ENCODE results near the gene MGP.

MGP gene

DNA sequence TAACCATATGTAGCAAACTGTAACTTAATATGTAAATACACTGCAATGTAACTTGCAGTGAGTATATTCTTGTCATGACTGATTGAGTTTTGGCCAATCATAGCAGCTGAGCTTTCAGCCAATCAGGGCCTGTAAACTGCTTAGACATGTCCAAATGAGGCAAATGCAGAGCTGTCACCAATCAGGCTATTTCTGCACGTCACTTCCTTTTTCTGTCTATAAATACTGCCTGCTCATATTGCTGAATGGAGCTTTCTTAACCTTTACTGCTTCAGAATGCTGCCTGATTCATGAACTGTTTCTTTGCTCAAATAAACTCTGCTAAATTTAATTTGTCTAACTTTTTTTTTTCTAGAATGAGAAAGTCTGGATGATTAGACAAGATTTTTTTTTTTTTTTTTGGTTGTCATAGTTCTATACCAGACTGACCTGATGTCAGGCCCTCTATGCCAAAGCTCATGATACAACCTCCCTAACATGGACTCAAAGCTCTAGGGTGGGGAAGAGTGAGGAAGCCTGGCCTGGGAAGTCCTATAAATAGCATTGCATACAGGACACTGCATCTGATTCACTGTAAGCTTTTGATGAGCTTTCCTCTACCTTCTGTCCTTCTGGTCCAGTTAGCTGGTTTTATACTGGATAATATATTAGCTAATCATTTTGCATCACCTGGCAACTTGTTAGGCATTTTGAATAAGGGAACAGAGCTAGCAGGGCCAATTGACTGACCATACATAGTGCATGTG is 12.0 kb downstream of the MGP start:
- no peak for DNase-seq (ENCODE audit: low read depth, low spot score)
- no peak overlapping the region for H3K4me3 ChIP-seq (ENCODE audit: low read length)

DNA sequence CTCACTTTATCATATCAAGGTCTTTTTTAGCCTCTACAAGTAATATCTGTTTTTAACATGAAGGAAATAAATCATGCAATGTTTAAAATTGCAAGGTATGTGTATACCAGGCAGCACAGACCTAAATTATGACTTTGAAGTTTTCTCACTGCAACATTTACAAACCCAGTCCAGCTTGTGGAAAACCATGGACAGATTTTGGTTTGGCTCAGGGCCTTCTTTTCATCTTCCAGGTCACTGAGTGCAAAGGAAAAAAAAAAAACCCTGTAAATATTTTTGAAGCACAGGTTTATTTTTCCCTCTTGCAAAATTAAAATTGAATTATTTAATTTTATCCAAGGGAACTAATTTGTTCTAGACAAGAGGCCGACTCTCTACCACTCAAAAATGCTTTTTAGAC is 13.8 kb downstream of the MGP start:
- no peak overlapping the region for H3K4me3 ChIP-seq (ENCODE audit: low read length)
- DNase-seq (ENCODE audit: low read depth, low spot score), result no peak

DNA sequence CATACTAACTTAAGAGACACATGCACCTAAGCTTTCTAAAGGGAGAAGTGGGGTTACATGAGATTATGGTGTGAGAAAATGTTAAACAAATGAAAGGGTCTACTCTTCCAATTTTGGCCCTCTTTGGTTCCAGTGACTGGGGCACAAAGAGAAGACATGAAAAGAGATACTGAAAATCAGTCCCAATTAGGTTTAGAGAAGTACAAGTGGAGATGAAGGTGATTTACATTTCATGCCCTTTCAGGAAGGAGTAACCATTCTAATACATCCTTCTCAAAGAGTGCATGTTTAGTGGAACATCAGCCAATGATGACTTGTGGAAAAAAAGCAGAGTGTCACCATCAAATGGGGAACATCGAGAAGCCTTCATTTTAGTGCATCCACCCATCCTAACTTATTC is 14.4 kb downstream of the MGP start:
- no peak overlapping the region for H3K4me3 ChIP-seq (ENCODE audit: low read length)
- no peak for DNase-seq (ENCODE audit: low read depth, low spot score)

DNA sequence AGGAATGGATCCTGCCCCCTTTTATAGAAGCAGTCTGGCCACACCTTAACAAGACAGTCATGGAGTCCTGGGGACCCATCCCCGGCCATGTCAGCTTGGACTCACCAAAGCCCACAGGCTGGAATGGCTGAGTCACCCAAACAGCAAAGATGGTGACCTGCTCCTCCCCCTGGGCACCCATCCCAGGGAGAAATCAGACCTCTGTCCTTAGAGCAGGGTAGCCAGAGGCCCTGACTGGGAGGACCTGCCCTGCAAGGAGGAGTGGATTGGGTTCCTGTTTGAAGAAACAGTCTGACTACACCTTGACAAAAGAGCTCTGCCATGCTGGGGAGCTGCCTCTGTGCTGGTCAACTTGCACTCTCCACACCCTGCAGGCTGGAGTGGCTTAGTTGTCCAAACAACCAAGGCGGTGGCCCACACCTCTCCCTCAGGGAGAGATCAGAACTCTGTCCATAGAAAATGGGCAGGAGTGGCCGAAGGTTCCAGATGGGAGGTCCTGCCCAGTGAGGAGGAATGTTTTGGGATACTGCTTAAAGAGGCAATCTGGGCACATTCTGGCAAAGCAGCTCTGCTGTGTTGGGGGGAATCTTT is 16.6 kb downstream of the MGP start:
- no peak overlapping the region for H3K4me3 ChIP-seq (ENCODE audit: low read length)
- DNase-seq (ENCODE audit: low read depth, low spot score), result no peak

DNA sequence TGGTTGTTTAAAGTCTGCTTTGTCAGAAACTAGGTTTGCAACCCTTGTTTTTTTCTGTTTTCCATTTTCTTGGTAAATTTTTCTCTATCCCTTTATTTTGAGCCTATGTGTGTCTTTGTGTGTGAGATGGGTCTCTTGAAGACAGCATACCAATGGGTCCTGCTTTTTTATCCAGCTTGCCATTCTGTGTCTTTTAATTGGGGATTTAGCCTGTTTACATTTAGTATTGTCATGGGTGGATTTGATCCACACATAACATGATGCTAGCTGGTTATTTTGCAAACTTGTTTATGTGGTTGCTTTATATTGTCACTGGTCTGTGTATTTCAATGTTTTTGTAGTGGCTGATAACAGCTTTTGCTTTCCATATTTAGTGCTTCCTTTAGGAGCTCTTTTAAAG is 25.2 kb downstream of the MGP start:
- DNase-seq (ENCODE audit: low read depth, low spot score), result no peak
- no peak overlapping the region for H3K4me3 ChIP-seq (ENCODE audit: low read length)

DNA sequence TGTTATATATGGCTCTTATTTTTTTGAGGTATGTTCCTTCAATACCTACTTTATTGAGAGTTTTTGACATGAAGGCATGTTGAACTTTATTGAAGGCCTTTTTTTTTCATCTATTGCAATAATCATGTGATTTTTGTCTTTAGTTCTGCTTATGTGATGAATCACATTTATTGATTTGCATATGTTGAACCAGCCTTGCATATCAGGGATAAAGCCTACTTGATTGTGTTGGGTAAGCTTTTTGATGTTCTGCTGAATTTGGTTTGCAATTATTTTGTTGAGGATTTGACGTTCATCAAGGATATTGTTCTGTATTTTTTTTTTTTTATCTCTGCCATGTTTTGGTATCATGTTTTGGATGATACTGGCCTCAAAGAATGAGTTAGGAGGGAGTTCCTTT is 27.1 kb downstream of the MGP start:
- DNase-seq (ENCODE audit: low read depth, low spot score), result no peak
- no peak overlapping the region for H3K4me3 ChIP-seq (ENCODE audit: low read length)

DNA sequence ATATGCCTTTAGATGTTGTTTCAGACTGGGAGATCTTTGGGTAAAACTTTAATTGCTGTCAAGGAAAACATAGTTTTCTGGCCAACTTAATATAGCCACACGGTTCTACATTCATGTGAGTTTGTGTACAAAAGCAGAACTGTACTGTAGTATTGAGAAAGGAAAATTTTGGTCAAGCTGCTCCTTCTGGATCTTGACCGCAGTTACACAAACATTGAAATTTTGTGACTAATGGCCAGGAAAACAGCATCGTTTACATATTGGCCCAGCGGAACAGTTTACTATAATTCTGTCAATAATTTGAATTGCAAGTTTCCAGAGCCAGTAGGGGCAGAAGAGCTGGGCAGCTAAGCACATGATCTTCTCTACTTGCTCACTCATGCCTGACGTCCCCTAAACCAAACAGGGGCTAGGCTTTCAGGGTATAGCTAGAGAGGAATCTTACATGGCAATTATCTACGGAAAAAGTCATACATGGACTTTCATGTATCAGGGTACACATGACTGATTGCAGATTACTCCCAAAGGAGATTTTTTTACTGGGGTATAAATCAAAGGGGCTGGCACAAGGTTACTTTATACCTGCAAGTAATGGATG is 31.0 kb downstream of the MGP start:
- no peak for DNase-seq (ENCODE audit: low read depth, low spot score)
- H3K4me3 ChIP-seq (ENCODE audit: low read length), result no peak overlapping the region

DNA sequence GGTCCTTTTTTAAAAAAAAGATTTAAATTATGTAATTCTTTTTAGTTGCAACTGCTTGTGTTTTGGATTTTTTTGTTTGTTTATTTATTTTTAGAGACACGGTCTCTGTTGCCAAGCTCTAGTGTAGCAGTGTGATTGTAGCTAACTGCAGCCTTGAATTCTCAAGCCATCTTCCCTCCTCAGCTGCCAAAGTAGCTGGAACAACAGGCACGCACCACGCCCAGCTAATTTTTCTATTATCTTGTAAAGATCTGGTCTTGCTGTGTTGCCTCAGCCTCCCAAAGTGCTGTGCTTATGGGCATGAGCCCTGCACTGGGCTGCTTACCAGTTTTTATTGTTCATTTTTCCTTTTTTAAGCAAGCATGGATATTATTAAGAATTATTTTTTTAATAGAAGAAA is 31.7 kb downstream of the MGP start:
- DNase-seq (ENCODE audit: low read depth, low spot score), result no peak
- H3K4me3 ChIP-seq (ENCODE audit: low read length), result no peak overlapping the region

DNA sequence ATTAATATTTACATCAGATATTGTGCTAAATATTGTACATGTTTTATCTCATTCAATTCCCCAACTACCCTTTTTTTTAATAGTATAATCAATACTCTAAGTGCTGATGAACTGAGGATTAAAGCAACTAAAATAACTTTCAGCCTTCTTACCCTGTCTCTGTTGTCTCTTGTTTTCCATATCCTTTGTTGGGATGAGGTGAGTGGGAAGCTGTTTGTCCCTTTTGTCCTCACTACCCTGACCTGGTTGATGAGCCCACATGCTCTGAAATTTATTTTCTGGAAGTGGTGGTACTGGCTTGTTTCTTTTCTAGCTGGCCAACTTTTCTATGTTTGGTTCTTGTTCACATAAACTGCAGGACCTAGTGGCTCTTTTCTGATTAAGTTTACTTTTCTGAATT is 32.8 kb downstream of the MGP start:
- DNase-seq (ENCODE audit: low read depth, low spot score), result no peak
- H3K4me3 ChIP-seq (ENCODE audit: low read length), result no peak overlapping the region

DNA sequence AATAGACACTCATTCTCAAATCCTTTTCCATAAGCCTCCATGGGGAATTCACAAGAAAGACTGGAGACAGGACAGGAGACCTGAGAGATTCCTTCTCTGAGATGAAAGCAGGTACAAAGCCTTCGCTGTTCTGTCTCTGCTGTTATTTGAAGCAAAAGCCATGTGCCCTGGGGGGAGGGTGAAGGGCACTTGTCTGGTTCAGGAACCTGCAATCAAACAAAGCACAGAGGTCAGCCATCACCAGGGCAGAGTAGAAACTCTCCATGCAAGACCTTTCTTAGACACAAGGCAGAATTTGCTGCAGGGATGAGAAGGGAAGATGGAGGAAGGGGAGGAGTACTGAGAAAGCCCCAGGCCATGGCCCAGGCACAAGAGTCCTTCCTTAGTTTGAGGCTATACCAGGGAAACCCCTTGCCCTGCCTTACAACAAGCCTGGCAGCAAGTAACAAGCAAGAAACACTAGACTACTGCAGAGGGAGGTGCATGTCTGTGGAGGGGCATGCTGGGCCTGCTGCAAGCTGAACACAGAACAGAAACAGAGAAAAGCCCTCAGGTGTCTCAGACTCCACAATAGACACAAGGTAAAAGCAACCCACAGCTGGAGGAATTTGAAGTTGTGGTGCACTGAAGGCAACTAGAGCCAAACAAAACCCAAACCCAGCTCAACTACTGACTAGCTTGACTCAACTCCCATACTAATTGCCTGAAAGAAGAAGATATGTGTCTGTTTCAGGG is 34.6 kb downstream of the MGP start:
- DNase-seq (ENCODE audit: low read depth, low spot score), result no peak
- no peak overlapping the region for H3K4me3 ChIP-seq (ENCODE audit: low read length)

DNA sequence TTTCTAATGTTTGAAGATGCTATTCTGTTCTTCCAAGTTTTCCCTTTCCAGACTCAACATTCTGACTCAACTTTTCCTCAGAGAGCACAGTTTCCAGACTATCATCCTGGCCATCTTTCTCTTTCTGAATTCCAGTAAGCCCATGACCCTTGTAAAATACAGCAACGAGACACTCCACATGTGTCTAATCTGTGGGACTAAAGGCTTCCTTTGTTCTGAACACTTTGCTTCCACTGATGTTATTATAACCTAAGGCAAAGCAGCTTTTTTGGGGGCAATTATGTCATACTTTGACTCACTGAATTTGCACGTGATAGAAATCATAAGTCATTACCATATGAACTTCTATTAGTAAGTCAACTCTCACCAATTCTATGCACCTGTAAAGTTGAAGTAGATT is 36.0 kb downstream of the MGP start:
- no peak overlapping the region for H3K4me3 ChIP-seq (ENCODE audit: low read length)
- DNase-seq (ENCODE audit: low read depth, low spot score), result no peak

DNA sequence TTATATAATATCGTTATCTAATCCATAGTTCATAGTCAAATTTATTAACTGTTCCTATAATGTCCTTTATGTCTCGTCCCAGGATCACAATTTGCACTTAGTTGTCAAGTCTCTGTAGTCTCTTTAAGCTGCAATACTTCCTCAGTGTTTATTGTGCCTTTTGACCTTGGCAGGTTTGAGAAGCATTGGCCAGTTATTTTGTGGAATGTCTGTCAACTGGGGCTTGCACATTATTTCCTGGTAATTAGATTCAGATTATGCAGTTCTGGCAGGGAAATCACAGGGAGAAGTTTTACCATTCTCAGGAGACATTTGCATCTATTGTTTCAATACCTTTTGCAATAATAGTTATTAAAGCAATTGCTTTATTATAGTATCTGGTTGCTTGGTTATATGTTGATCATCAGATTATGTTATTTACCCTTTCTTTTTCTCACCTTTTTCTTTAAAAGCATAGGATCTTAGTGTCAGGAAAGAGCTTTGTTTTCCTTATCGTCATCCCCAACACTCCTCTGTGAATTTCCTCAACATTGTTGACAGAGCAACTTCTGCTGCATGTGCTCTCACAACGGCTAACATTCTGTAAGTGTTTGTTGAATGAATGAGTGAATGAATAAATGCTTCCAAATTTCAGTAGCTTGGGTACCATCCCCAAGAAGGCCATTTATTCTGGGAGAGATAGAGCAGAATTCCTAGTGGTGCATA is 38.6 kb downstream of the MGP start:
- no peak for DNase-seq (ENCODE audit: low read depth, low spot score)
- H3K4me3 ChIP-seq (ENCODE audit: low read length), result no peak overlapping the region

DNA sequence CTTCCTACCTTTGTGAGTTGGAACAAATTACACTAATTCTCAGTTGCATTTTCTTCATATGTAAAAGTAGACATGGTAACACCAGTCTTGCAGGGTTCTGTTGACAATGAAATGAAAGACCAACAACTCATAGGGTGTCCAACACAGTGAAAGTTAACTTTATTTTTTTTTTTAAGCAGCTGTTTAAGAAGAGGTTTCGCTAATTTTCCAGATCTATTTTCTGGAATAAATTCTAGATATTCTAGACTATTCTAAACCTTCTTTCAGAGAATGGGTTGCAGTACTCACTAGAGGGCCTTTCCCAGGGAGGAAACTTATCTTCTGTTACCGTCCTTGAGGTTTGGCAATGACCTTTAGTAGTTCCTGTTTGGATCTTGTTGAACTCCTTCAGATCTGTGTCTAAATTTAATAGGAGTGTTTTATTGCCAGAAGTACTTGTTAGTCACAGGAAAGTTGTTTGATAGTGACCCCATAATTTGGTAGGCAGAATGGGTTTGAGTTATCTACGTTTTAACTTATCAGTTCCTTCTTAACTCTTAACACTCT is 39.5 kb downstream of the MGP start:
- no peak overlapping the region for H3K4me3 ChIP-seq (ENCODE audit: low read length)
- no peak for DNase-seq (ENCODE audit: low read depth, low spot score)

DNA sequence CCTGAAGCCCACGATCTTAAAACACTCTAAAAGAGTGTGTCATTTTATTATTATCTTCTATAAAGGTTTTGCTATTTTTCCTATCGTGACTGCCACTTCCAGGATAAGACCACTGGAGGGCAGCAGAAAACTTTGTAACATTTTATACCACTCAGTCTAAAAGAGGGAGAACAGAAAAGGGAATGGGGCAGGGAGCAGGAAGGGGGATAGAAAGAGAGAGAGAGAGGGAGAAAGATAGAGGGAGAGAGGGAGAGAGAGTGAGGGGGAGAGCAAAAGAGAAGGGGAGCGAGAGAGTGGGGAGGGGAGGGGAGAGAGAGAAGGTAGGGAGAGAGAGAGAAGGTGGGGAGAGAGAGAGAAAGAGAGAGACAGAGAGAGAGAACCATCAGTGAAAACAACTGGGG is 40.3 kb downstream of the MGP start:
- no peak overlapping the region for H3K4me3 ChIP-seq (ENCODE audit: low read length)
- DNase-seq (ENCODE audit: low read depth, low spot score), result peak; percentile 31

DNA sequence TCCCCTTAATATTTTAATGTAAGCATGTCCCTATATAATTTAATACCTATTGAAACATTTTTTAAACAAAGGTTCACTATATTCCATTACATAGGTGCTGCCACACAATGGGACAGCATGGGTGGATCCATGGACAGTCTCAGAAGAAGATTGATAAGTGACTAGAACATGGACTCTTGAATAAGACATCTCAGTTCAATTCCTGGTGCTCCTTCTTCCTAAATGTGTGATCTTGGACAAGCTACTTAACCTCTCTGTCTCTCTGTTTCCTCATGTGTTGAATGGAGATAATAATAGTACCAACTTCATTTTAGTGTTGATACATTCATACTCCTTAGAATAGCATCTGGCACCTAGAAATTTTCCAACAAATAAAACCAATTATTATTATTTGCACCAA is 41.3 kb downstream of the MGP start:
- no peak for DNase-seq (ENCODE audit: low read depth, low spot score)

DNA sequence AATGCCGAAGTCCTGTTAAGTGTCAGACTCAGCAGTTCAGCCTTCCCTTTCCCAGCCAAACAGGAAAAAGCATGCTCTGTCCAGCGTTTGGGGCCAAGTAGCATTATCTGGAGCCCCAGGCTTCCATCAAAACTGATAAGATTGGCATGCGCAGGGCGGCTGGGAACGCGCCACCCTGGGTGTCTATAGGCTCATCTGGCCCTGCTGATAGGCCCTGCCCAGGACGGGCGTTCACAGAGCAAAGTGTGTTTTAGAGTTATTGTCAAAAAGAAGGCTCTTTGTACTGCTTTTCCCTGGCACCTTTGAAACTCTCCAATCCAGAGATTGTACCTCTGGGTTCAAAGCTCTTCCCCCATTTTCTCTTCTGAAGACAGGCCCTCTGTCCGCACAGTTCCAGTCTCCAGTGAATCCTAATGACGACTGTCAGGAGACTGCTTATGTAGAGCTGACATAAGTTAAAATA is 42.2 kb downstream of the MGP start, which contains the start of gene ART4:
ART4 (minus strand) TSS at position 102 of the 463 bp plus-strand sequence. CDS start 413 bp downstream, outside the sequence.
- no peak for DNase-seq (ENCODE audit: low read depth, low spot score)

More for the DNA sequence above, 41.3 kb downstream of the MGP start:
- H3K4me3 ChIP-seq (ENCODE audit: low read length), result no peak overlapping the region

DNA sequence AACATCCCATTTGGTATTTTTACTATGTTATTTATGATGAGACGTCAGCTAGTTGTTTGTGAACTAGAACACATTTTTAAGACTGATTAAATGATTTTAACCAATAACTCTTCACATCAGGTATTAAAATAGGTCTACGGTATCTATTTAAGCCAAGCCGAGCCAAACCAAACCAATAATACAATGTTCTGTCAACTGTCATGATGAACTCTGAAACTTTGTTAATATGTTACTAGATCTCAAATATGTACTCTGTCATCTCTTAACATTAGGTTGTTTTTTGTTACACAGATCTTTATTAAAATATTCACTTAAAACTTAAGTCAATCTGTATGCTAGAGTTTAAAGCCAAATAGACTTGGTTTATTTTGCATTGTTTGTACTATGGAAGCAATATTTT is 43.3 kb downstream of the MGP start:
- H3K4me3 ChIP-seq (ENCODE audit: low read length), result no peak overlapping the region
- DNase-seq (ENCODE audit: low read depth, low spot score), result no peak

More for the DNA sequence above, 42.2 kb downstream of the MGP start, which contains the start of gene ART4:
- H3K4me3 ChIP-seq (ENCODE audit: low read length), result no peak within 1 kb of the TSS

DNA sequence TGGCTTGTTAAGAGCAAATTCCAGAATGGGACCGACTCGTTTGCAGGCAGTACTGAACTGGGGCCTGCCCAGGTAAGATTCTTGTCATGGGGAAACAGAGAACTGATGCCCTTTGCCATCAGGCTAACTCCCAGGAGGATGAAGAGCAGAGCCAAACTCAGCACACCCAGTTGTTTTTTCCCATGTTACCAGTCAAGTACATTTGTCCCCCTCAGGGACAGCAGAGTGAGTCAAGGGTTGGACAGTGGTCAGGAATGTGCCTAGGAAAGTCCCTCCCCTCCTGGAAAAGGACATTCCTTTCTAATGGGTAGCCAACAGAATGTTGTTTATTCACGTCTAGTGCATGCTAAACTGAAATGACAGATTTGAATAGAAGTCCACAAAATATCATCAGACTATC is 43.9 kb downstream of the MGP start:
- H3K4me3 ChIP-seq (ENCODE audit: low read length), result no peak overlapping the region
- no peak for DNase-seq (ENCODE audit: low read depth, low spot score)

DNA sequence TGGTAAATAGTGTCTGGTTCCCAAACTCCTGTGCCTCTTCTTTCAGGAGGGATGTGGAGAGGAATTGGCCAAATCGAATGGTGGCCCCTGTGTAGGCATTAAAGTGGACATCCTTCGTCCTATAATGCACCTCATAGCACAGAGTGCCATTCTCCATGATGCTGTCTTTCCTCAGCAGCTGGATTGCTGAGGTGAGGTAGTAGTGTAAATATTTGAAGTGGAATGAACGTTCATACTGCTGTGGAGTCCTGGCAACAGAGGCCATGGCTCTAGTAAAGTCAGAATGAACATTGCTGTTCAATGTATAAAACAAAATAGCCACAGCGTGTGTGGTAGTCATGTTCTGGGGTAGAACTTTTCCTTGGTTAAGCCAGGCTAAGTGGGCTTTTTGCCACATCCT is 45.0 kb downstream of the MGP start:
- no peak overlapping the region for H3K4me3 ChIP-seq (ENCODE audit: low read length)
- no peak for DNase-seq (ENCODE audit: low read depth, low spot score)
